Fibroblast of pulmonary artery (primary cell): ENCODE data around the gene ADAMTSL3.
"Not testable (repeated sequence)": the region's sequence is repeated elsewhere in the genome, so short reads cannot be mapped to it uniquely, and the experiment has no call there.

Source experiments
- DNase-seq: peaks from one replicate; pipeline ENCODE4 v3.0.0-alpha.2; 2010; ENCODE audit warnings: low read depth
- H3K4me3 ChIP-seq: replicated peaks from 2 replicates; pipeline ENCODE4 v1.5.1; 2011; ENCODE audit warnings: low read depth, mild to moderate bottlenecking, control low read depth, low read length, moderate library complexity
- CTCF ChIP-seq: IDR thresholded peaks from 2 replicates; pipeline ENCODE4 v1.5.1; 2011; ENCODE audit warnings: mild to moderate bottlenecking, control low read depth, low read length, inconsistent platforms; ENCODE audit errors: missing control alignments

The ADAMTSL3 gene

GRCh38 chr15:83698294-83698693 is 44.4 kb downstream of the ADAMTSL3 start:
- DNase-seq = peak; percentile 46
- TF ChIP-seq CTCF = no peak
- no peak overlapping the region for H3K4me3 ChIP-seq

DNA sequence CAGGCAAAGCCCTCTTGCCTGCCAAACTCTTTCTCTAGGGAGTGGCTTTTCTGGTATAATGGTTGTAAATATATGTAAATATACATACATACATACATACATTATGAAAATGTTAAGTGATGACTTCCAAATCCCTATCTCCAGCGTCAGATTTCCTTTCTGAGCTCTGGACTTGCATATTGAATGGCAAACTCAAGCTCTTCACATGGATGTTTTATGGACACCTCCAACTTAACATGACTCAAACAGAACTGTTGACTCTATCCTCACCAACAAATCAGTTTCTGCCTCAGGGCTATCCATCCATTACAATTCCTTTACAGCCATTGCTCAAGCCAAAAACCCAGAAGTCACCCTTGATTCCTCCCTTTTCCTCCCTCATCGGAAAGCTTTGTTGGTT is 45.1 kb downstream of the ADAMTSL3 start:
- TF ChIP-seq CTCF = no peak
- DNase-seq = no peak
- no peak overlapping the region for H3K4me3 ChIP-seq

- no peak for DNase-seq
- H3K4me3 ChIP-seq = no peak overlapping the region
- no peak for TF ChIP-seq CTCF
Measured at GRCh38 chr15:83700082-83700481, 46.2 kb downstream of the ADAMTSL3 start.

DNA sequence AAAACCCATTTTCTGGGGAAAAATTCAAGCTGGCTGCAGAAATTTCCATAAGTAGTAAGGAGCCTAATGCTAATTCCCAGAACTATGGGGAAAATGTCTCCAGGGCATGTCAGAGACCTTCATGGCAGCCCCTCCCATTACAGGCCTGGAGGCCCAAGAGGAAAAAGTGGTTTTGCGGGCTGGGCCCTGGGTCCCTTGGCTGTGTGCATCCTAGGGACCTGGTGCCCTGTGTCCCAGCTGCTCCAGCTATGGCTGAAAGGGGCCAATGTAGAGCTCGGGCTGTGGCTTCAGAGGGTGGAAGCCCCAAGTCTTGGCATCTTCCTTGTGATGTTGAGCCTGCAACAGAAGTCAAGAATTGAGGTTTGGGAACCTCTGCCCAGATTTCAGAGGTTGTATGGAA is 48.4 kb downstream of the ADAMTSL3 start:
- not testable (repeated sequence) for DNase-seq

GRCh38 chr15:83708328-83708727 is 54.4 kb downstream of the ADAMTSL3 start:
- TF ChIP-seq CTCF = no peak
- no peak for DNase-seq

More for the DNA sequence above, 48.4 kb downstream of the ADAMTSL3 start:
- H3K4me3 ChIP-seq = not testable (repeated sequence)

DNA sequence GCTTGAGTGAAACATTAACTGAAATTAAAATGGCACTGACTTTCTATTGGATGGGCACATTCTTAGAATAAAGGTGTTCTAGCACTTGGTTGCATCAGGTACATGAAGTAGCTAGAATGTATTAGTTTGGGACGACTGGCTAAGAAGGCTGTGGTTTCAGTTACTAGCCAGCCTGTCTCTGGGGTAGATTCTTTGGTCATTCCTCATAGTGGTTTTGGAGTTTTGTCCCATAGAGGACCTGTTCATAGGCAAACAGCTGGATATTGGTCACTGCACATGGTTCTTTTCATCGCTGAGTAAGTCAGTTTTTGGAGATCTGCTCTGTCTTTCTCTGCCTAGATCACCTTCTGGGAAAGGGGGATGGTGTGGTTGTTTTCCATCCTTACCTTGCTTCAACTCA is 55.3 kb downstream of the ADAMTSL3 start:
- DNase-seq = no peak
- no peak overlapping the region for H3K4me3 ChIP-seq
- no peak for TF ChIP-seq CTCF

More at GRCh38 chr15:83708328-83708727, 54.4 kb downstream of the ADAMTSL3 start:
- H3K4me3 ChIP-seq = no peak overlapping the region

DNA sequence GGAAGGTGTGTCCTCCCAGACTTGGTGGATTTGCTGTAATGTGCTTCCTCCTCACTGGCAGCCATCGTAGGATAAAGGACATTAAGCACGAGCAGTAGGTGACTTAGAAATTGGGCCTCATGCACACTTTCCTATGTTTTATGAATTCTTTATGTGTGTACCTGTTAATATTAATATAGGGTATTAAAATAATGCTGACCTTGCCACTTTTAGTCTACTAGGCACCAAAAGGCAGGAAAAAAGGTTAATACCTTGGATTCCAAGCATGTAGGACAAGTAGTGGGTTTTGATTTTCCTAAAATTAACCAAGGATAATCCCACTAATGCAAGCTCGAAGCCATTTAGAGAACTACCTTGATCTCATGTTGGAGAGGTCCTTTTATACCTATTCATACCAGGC is 55.9 kb downstream of the ADAMTSL3 start:
- H3K4me3 ChIP-seq = no peak overlapping the region
- DNase-seq = no peak
- no peak for TF ChIP-seq CTCF
